ENCODE results near the gene PADI4. TPM values are rescaled to one million over a fixed set of nuclear protein-coding genes. Genes with fewer than 3 reads are reported as not detected.

PADI4 gene
- total and polyA plus RNA-seq, 2 donors (not counting 3 experiments of a cell fraction or from before 2014, with no cell fraction given): not detected

GRCh38 chr1:17295292-17295691, 12.7 kb upstream of the PADI4 start:
- Histone ChIP-seq H3K4me3 (replicated peaks in 1 of 3; ENCODE audit: insufficient read depth in 1 of 3, low read depth in 1 of 3, low read length in 3 of 3) (no peak overlapping the region), H3K9me3 (replicated peaks; ENCODE audit: control insufficient read depth, insufficient read depth, low read length) (no peaks in the 10 kb centered on the region), H4K20me1 (replicated peaks; ENCODE audit: control insufficient read depth, extremely low read depth, insufficient read depth, low read length) (no peaks in the 10 kb centered on the region), H3K27me3 (ENCODE audit: control insufficient read depth in 2 of 2, insufficient read depth in 2 of 2, low read length in 2 of 2) (no peaks in the 10 kb centered on the region), H2AFZ (ENCODE audit: low read depth, low read length) (no peak overlapping the region), H3K27ac (ENCODE audit: insufficient read depth, low read depth, low read length) (no peak overlapping the region), H3K9ac (replicated peaks; ENCODE audit: extremely low read depth, insufficient read depth, low read length) (no peak overlapping the region), H3K36me3 (ENCODE audit: control insufficient read depth in 2 of 2, extremely low read depth in 1 of 2, insufficient read depth in 2 of 2, low read length in 2 of 2) (no peaks in the 10 kb centered on the region), H3K79me2 (ENCODE audit: control insufficient read depth, insufficient read depth, low read length) (no peaks in the 10 kb centered on the region), H3K4me1 (ENCODE audit: control insufficient read depth, extremely low read depth, insufficient read depth, low read length) (no peaks in the 10 kb centered on the region), H3K4me2 (ENCODE audit: insufficient read depth, low read length) (no peak overlapping the region), H3K9me1 (replicated peaks; ENCODE audit: control insufficient read depth, extremely low read depth, insufficient read depth, low read length) (no peaks in the 10 kb centered on the region)
- ChIA-PET CTCF (no interaction called here), POLR2A (no interaction called here)
- intact Hi-C loops (cut with micrococcal nuclease): no loop called here
- no peak for TF ChIP-seq FOS (IDR thresholded peaks at IDR 0.05; ENCODE audit: borderline replicate concordance, insufficient read depth, low read length)
- no peak for TF ChIP-seq MAX (IDR thresholded peaks at IDR 0.05; ENCODE audit: insufficient read depth, insufficient read length)
- TF ChIP-seq POLR2AphosphoS5 (IDR thresholded peaks at IDR 0.05; ENCODE audit: insufficient read depth, low read depth, low read length): no peak
- no peak for TF ChIP-seq GATA2 (IDR thresholded peaks at IDR 0.05; ENCODE audit: insufficient read depth, insufficient read length, low read depth, low read length)
- no peak for TF ChIP-seq JUN (IDR thresholded peaks at IDR 0.05; ENCODE audit: borderline replicate concordance, insufficient read depth, insufficient read length, low read depth)
- no peak for TF ChIP-seq MYC (IDR thresholded peaks at IDR 0.05; ENCODE audit: low read depth, low read length)
- TF ChIP-seq POLR2A (IDR thresholded peaks at IDR 0.05; ENCODE audit: low read depth, low read length): no peak
- TF ChIP-seq CTCF (IDR thresholded peaks at IDR 0.05; ENCODE audit: extremely low read depth in 1 of 2, insufficient read depth in 1 of 2, low read depth in 1 of 2, low read length in 2 of 2): no peak
- TF ChIP-seq EZH2 (IDR thresholded peaks at IDR 0.05; ENCODE audit: borderline replicate concordance, low read depth, low read length, severe bottlenecking): no peak
- no peak for FAIRE-seq
- dilution Hi-C loops (cut with MboI; ENCODE audit: extremely low pct_ligation_motif_present, low sequenced_read_pairs): no loop called here
- DNase-seq (ENCODE audit: low read depth, low spot score): no peak
- BruUV-seq (replicated peaks): no TSS peak
